Muscle layer of duodenum (tissue), 2 donors: Measurements from ENCODE around the gene TRIM4.
"Not testable (repeated sequence)": the region's sequence is repeated elsewhere in the genome, so short reads cannot be mapped to it uniquely, and the experiment has no call there.

Source experiments
- H3K27ac ChIP-seq: one replicate; pipeline ENCODE4 v1.7.0; 2013; ENCODE audit warnings: mild to moderate bottlenecking, low read length
- H3K27me3 ChIP-seq: one replicate; pipeline ENCODE4 v1.7.0; 2013; ENCODE audit warnings: low read depth, mild to moderate bottlenecking, control low read depth, low read length
- H3K36me3 ChIP-seq, 2 donors: one replicate each; pipeline ENCODE4 v1.7.0; 2013; ENCODE audit warnings: low read length in 2 of 2, control low read depth in 1 of 2, mild to moderate bottlenecking in 1 of 2; ENCODE audit not compliant: insufficient read depth in 2 of 2, control insufficient read depth in 1 of 2
- H3K4me1 ChIP-seq, 2 donors: one replicate each; pipeline ENCODE4 v1.7.0; 2013; ENCODE audit warnings: low read length in 2 of 2, mild to moderate bottlenecking in 2 of 2, control low read depth in 1 of 2, moderate library complexity in 1 of 2; ENCODE audit not compliant: insufficient read depth in 2 of 2, control insufficient read depth in 1 of 2
- H3K4me3 ChIP-seq, 2 donors: one replicate each; pipeline ENCODE4 v1.7.0; 2013; ENCODE audit warnings: low read length in 2 of 2, low read depth in 1 of 2, mild to moderate bottlenecking in 1 of 2
- H3K9me3 ChIP-seq, 2 donors: one replicate each; pipeline ENCODE4 v1.7.0; 2013; ENCODE audit warnings: low read length in 2 of 2, control low read depth in 1 of 2, mild to moderate bottlenecking in 1 of 2; ENCODE audit not compliant: control insufficient read depth in 1 of 2
- donor health status: healthy.

Gene TRIM4

GRCh38 chr7:99876933-99877332 is 42.4 kb downstream of the TRIM4 start, which contains the start of gene OR2AE1:
Gene OR2AE1 (minus strand): TSS chr7:99877033. CDS start chr7:99877033, 0 bp downstream.
- no peak within 1 kb of the TSS for H3K27ac ChIP-seq
- no peaks in the 10 kb centered on the region for H3K36me3 ChIP-seq
- H3K9me3 ChIP-seq = no peaks in the 10 kb centered on the region
- H3K27me3 ChIP-seq = no peaks in the 10 kb centered on the region
- H3K4me1 ChIP-seq = no peaks in the 10 kb centered on the region
- H3K4me3 ChIP-seq = no peak within 1 kb of the TSS

GRCh38 chr7:99876491-99876890 is 42.8 kb downstream of the TRIM4 start:
- no peaks in the 10 kb centered on the region for H3K9me3 ChIP-seq
- no peak overlapping the region for H3K4me3 ChIP-seq
- no peaks in the 10 kb centered on the region for H3K36me3 ChIP-seq
- H3K4me1 ChIP-seq = no peaks in the 10 kb centered on the region
- no peak overlapping the region for H3K27ac ChIP-seq
- H3K27me3 ChIP-seq = no peaks in the 10 kb centered on the region

- Histone ChIP-seq H3K27me3 (no peaks in the 10 kb centered on the region), H3K4me3 (no peak overlapping the region), H3K4me1 (no peaks in the 10 kb centered on the region), H3K27ac (no peak overlapping the region), H3K36me3 (no peaks in the 10 kb centered on the region), H3K9me3 (no peaks in the 10 kb centered on the region)
Observed at GRCh38 chr7:99868246-99868645, 51.1 kb downstream of the TRIM4 start.

GRCh38 chr7:99867477-99867876 is 51.9 kb downstream of the TRIM4 start:
- H3K36me3 ChIP-seq, H3K27ac ChIP-seq: not testable (repeated sequence)

GRCh38 chr7:99863847-99864440 is 55.4 kb downstream of the TRIM4 start:
- H3K36me3 ChIP-seq = no peaks in the 10 kb centered on the region
- H3K9me3 ChIP-seq = no peaks in the 10 kb centered on the region
- H3K27me3 ChIP-seq = no peaks in the 10 kb centered on the region
- no peak overlapping the region for H3K27ac ChIP-seq
- H3K4me1 ChIP-seq = no peaks in the 10 kb centered on the region
- H3K4me3 ChIP-seq = no peak overlapping the region

More at GRCh38 chr7:99867477-99867876, 51.9 kb downstream of the TRIM4 start:
- H3K9me3 ChIP-seq, H3K4me3 ChIP-seq, H3K27me3 ChIP-seq, H3K4me1 ChIP-seq: not testable (repeated sequence)

- Histone ChIP-seq H3K9me3 (no peaks in the 10 kb centered on the region), H3K4me3 (no peak overlapping the region), H3K4me1 (no peaks in the 10 kb centered on the region), H3K36me3 (no peaks in the 10 kb centered on the region), H3K27me3 (no peaks in the 10 kb centered on the region), H3K27ac (no peak overlapping the region)
Observed at GRCh38 chr7:99860281-99861127, 58.8 kb downstream of the TRIM4 start.

- Histone ChIP-seq H3K27me3 (no peaks in the 10 kb centered on the region), H3K27ac (no peak overlapping the region), H3K9me3 (no peaks in the 10 kb centered on the region), H3K4me3 (no peak overlapping the region), H3K4me1 (no peaks in the 10 kb centered on the region), H3K36me3 (no peaks in the 10 kb centered on the region)
Observed at GRCh38 chr7:99855236-99855635, 64.1 kb downstream of the TRIM4 start.

GRCh38 chr7:99848420-99849216 is 70.7 kb downstream of the TRIM4 start:
- no peak overlapping the region for H3K27ac ChIP-seq
- H3K27me3 ChIP-seq = no peaks in the 10 kb centered on the region
- no peaks in the 10 kb centered on the region for H3K36me3 ChIP-seq
- no peak overlapping the region for H3K4me3 ChIP-seq
- H3K4me1 ChIP-seq = no peaks in the 10 kb centered on the region
- H3K9me3 ChIP-seq = no peaks in the 10 kb centered on the region

GRCh38 chr7:99844328-99844727 is 75.0 kb downstream of the TRIM4 start:
- Histone ChIP-seq H3K9me3 (no peaks in the 10 kb centered on the region), H3K27ac (no peak overlapping the region), H3K36me3 (no peaks in the 10 kb centered on the region), H3K4me1 (no peaks in the 10 kb centered on the region), H3K27me3 (no peaks in the 10 kb centered on the region), H3K4me3 (no peak overlapping the region)

GRCh38 chr7:99843808-99844207 is 75.5 kb downstream of the TRIM4 start:
- H3K9me3 ChIP-seq = no peaks in the 10 kb centered on the region

GRCh38 chr7:99842926-99843325 is 76.4 kb downstream of the TRIM4 start:
- Histone ChIP-seq H3K27ac (no peak overlapping the region), H3K4me3 (no peak overlapping the region), H3K27me3 (no peaks in the 10 kb centered on the region), H3K4me1 (no peaks in the 10 kb centered on the region), H3K9me3 (no peaks in the 10 kb centered on the region), H3K36me3 (no peaks in the 10 kb centered on the region)

More at GRCh38 chr7:99843808-99844207, 75.5 kb downstream of the TRIM4 start:
- H3K36me3 ChIP-seq = no peaks in the 10 kb centered on the region
- no peak overlapping the region for H3K4me3 ChIP-seq
- no peaks in the 10 kb centered on the region for H3K4me1 ChIP-seq
- no peaks in the 10 kb centered on the region for H3K27me3 ChIP-seq
- no peak overlapping the region for H3K27ac ChIP-seq
